Naive B cell (primary cell): ENCODE results near the gene SLC15A5. TPM values are rescaled to one million over a fixed set of nuclear protein-coding genes. Genes with fewer than 3 reads are reported as not detected.

Experiments
- ATAC-seq, 2 donors: fragments of 150-1000 bp; cut with Tn5 transposase; 2 replicates each; pipeline ENCODE4 v1.10.0; 2021; ENCODE audit warnings: low read depth in 2 of 2, mild to moderate bottlenecking in 2 of 2, moderate library complexity in 2 of 2
- DNase-seq: peaks from one replicate; pipeline ENCODE4 v3.0.0; 2022
- H3K27ac Mint-ChIP-seq, 6 donors: one replicate each; pipeline ENCODE4 v1.8.0; 2020 to 2022; ENCODE audit warnings: mild to moderate bottlenecking in 6 of 6, mixed read lengths in 6 of 6, moderate library complexity in 5 of 6, inconsistent platforms in 2 of 6
- H3K27me3 Mint-ChIP-seq, 3 donors: one replicate each; pipeline ENCODE4 v1.8.0; 2021 to 2022; ENCODE audit warnings: mixed read lengths in 3 of 3, mild to moderate bottlenecking in 1 of 3
- H3K36me3 Mint-ChIP-seq, 2 donors: one replicate each; pipeline ENCODE4 v1.8.0; 2020 to 2022; ENCODE audit warnings: mixed read lengths in 2 of 2, inconsistent platforms in 1 of 2, mild to moderate bottlenecking in 1 of 2
- H3K4me1 Mint-ChIP-seq, 3 donors: one replicate each; pipeline ENCODE4 v1.8.0; 2020 to 2022; ENCODE audit warnings: mixed read lengths in 3 of 3, inconsistent platforms in 1 of 3, mild to moderate bottlenecking in 1 of 3, moderate library complexity in 1 of 3
- H3K4me3 Mint-ChIP-seq, 8 donors: one replicate each; pipeline ENCODE4 v1.8.0; 2020 to 2022; ENCODE audit warnings: mild to moderate bottlenecking in 8 of 8, mixed read lengths in 8 of 8, moderate library complexity in 8 of 8, inconsistent platforms in 2 of 8
- H3K9me3 Mint-ChIP-seq, 7 donors: one replicate each; pipeline ENCODE4 v1.8.0; 2020 to 2022; ENCODE audit warnings: mixed read lengths in 7 of 7, mild to moderate bottlenecking in 5 of 7, inconsistent platforms in 2 of 7, moderate library complexity in 1 of 7
- polyA plus RNA-seq, 6 donors: library from polyadenylated mRNA; unstranded; fragments of 300-500 nt; fragmentation: Illumina TruSeq; gene quantifications; one replicate each; pipeline ENCODE4 v1.2.3, GENCODE V29; 2021; ENCODE audit warnings: low read depth in 6 of 6

The SLC15A5 gene
- not detected for polyA plus RNA-seq

- no peaks in the 10 kb centered on the region for H3K27me3 Mint-ChIP-seq
- H3K27ac Mint-ChIP-seq = peak within 1 kb of the TSS in 1 of 6 donors; percentile 39
- DNase-seq = no peak
- no peaks in the 10 kb centered on the region for H3K4me1 Mint-ChIP-seq
- ATAC-seq = no peak
- H3K4me3 Mint-ChIP-seq = no peak within 1 kb of the TSS
- no peaks in the 10 kb centered on the region for H3K36me3 Mint-ChIP-seq
- H3K9me3 Mint-ChIP-seq = peaks cover 0 to 7% (median 4%) of the 10 kb centered on the region in 7 donors
These were observed at the start of gene SLC15A5 for GRCh38 chr12:16277585-16277984. Gene SLC15A5 (minus strand): TSS chr12:16277685. CDS start chr12:16277685, 0 bp downstream.

DNA sequence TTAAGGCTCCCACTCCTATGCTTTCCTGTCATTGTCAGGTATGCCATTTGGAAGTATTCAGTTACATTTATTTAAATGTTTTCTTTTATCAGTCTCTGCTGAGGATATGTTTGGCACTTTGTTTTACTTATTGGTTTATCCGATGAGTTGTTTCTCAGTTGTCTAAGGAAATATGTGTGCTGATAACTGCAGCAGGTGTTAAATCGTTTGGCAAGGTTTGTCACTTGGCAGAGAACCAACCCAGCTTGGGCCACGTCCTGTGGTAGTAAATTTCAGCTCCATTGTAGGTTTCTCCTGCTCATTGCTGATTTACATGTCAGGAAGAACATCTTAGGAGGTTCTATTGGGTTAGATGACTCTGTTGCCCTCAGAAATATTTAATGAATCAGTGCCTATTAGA lies 47.9 kb upstream of the SLC15A5 start:
- no peaks in the 10 kb centered on the region for H3K4me1 Mint-ChIP-seq
- H3K4me3 Mint-ChIP-seq = no peak overlapping the region
- H3K27ac Mint-ChIP-seq = no peak overlapping the region
- no peak for DNase-seq
- no peaks in the 10 kb centered on the region for H3K27me3 Mint-ChIP-seq
- ATAC-seq = no peak
- peaks cover 4 to 35% (median 12%) of the 10 kb centered on the region in 7 donors for H3K9me3 Mint-ChIP-seq
- H3K36me3 Mint-ChIP-seq = no peaks in the 10 kb centered on the region

- no peaks in the 10 kb centered on the region for H3K27me3 Mint-ChIP-seq
- H3K36me3 Mint-ChIP-seq = no peaks in the 10 kb centered on the region
- no peak for DNase-seq
- no peak overlapping the region for H3K27ac Mint-ChIP-seq
- peaks cover 4 to 38% (median 12%) of the 10 kb centered on the region in 7 donors for H3K9me3 Mint-ChIP-seq
- H3K4me3 Mint-ChIP-seq = no peak overlapping the region
- no peak for ATAC-seq
- H3K4me1 Mint-ChIP-seq = no peaks in the 10 kb centered on the region
These were observed 47.3 kb upstream of the SLC15A5 start for GRCh38 chr12:16324772-16325171.

- no peaks in the 10 kb centered on the region for H3K4me1 Mint-ChIP-seq
- no peaks in the 10 kb centered on the region for H3K36me3 Mint-ChIP-seq
- no peaks in the 10 kb centered on the region for H3K27me3 Mint-ChIP-seq
- peaks cover 4 to 38% (median 12%) of the 10 kb centered on the region in 7 donors for H3K9me3 Mint-ChIP-seq
- H3K27ac Mint-ChIP-seq = no peak overlapping the region
- ATAC-seq (no peak), DNase-seq (no peak)
- H3K4me3 Mint-ChIP-seq = no peak overlapping the region
These were observed 46.8 kb upstream of the SLC15A5 start for GRCh38 chr12:16324272-16324671.

DNA sequence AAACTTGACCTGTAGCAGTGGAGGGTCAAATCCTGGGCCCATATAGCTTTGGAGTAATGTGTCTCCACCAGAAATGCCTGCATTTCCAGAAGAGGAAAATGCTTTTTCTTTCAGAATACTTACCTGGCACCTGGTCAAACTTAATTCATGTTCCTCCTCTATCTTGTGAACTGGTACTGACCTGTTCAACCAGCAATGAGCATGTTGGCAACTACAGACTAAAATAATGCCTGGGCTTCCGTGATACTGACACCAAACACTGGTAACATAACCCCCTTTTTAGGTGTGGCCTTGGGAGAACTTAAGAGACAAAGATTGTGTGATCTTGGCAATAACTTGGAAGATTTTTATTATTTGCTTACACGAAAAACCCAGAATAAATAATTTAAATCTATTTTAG lies 46.2 kb upstream of the SLC15A5 start:
- H3K4me1 Mint-ChIP-seq = no peaks in the 10 kb centered on the region
- peaks cover 4 to 36% (median 12%) of the 10 kb centered on the region in 7 donors for H3K9me3 Mint-ChIP-seq
- no peak overlapping the region for H3K4me3 Mint-ChIP-seq
- H3K27me3 Mint-ChIP-seq = no peaks in the 10 kb centered on the region
- H3K27ac Mint-ChIP-seq = no peak overlapping the region
- DNase-seq (no peak), ATAC-seq (no peak)
- H3K36me3 Mint-ChIP-seq = no peaks in the 10 kb centered on the region

DNA sequence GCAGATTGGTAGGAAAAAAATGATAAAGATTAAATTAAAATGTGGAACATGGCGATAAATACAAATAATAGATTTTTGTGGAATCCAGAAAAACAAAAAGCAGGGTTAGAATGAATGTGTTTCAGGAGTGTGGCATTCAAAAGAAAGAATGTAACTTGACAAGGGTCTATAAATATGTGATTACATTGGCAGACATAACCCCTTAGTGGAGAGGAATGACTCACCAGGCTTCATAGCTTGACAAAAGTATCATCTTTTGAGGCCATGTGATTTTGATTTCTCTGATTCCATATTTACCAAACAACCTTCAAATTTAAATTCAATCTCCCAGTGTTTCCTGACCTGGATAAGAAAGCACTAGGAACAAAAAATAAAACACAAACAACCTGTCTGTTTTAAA lies 45.5 kb upstream of the SLC15A5 start:
- Mint-ChIP-seq H3K27me3 (no peaks in the 10 kb centered on the region), H3K9me3 (peaks cover 0 to 30% (median 10%) of the 10 kb centered on the region in 7 donors), H3K27ac (no peak overlapping the region), H3K4me3 (no peak overlapping the region), H3K36me3 (no peaks in the 10 kb centered on the region), H3K4me1 (no peaks in the 10 kb centered on the region)
- DNase-seq (no peak), ATAC-seq (no peak)

DNA sequence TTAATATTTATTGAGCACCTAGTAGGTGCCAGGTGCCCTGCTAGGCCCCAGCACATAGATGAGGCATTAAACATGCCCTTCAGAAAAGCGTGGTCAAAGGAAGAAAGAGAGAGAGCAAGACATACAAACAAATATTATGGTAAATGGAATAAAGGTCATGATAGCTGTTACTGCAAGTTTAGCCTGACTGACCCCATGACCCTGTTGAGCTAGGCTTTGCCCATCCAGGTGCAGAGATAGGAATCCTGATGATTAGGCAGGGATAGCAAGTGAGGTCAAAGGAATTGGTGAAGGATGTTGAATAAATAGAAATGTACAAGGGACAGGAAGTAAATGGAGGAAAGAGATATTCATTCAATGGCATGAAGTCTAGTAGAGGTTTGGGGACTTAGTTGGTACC lies 33.4 kb upstream of the SLC15A5 start:
- no peak for ATAC-seq
- H3K9me3 Mint-ChIP-seq = peaks cover 8 to 27% (median 15%) of the 10 kb centered on the region in 7 donors

DNA sequence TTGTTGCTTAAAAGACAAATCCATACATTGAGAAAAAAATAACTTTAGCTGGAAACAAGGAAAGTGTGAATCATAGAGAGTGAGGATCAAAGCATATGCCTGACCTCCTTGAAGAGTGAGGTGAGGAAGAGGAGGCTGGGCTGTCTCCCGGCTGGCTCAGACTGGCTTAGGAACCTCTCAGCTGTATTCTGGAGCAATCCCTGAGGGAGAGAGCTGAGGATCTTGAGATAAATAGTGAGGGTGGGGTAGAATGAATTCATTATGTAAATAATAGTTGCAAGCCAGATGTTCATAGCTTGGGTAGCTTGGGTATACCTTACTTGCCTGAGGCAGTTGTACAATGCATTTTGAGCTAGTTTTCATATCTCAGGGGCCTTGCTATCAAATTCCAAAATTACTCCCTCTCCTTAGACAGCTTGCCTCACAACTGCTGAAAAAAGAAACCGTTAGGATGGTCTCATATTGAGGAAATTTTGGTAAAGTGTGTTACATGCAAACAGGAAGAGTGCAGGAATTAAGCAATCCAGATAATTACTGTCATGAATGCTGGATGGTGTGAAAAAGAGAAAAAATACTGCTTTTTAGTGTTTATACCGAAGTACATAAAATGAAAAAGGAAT lies 30.5 kb upstream of the SLC15A5 start:
- no peaks in the 10 kb centered on the region for H3K36me3 Mint-ChIP-seq
- no peak for ATAC-seq
- H3K27me3 Mint-ChIP-seq = no peaks in the 10 kb centered on the region
- H3K27ac Mint-ChIP-seq = no peak overlapping the region
- peaks cover 8 to 20% (median 15%) of the 10 kb centered on the region in 7 donors for H3K9me3 Mint-ChIP-seq
- no peak for DNase-seq
- peak overlapping the region in 1 of 8 donors; percentile 70 for H3K4me3 Mint-ChIP-seq
- H3K4me1 Mint-ChIP-seq = no peaks in the 10 kb centered on the region

More for the DNA sequence above, 33.4 kb upstream of the SLC15A5 start:
- no peaks in the 10 kb centered on the region for H3K27me3 Mint-ChIP-seq
- H3K36me3 Mint-ChIP-seq = no peaks in the 10 kb centered on the region
- H3K4me3 Mint-ChIP-seq = no peak overlapping the region
- no peak for DNase-seq
- H3K27ac Mint-ChIP-seq = no peak overlapping the region
- no peaks in the 10 kb centered on the region for H3K4me1 Mint-ChIP-seq

DNA sequence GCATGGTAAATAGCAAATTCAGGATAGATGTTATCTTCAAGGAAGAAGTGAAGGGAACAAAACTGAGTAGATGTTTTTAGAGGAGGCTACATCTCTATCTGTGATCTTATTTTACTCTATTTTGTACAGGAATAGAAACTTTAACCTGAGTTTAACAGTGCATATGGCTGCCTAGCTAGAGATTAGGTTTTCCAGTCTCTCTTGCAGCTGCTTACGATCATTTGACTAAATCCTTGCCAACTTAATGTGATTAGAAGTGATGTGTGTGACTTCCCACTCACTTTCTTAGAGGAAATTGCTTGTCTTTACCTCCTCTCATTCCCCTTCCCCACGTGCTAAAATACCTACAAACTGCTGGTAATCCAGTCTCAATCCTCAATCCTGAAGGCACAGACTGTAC lies 26.5 kb upstream of the SLC15A5 start:
- H3K9me3 Mint-ChIP-seq = peaks cover 0 to 8% (median 5%) of the 10 kb centered on the region in 7 donors
- no peaks in the 10 kb centered on the region for H3K27me3 Mint-ChIP-seq
- H3K27ac Mint-ChIP-seq = no peak overlapping the region
- no peak for DNase-seq
- H3K4me3 Mint-ChIP-seq = no peak overlapping the region
- no peaks in the 10 kb centered on the region for H3K4me1 Mint-ChIP-seq
- H3K36me3 Mint-ChIP-seq = no peaks in the 10 kb centered on the region
- ATAC-seq = no peak

DNA sequence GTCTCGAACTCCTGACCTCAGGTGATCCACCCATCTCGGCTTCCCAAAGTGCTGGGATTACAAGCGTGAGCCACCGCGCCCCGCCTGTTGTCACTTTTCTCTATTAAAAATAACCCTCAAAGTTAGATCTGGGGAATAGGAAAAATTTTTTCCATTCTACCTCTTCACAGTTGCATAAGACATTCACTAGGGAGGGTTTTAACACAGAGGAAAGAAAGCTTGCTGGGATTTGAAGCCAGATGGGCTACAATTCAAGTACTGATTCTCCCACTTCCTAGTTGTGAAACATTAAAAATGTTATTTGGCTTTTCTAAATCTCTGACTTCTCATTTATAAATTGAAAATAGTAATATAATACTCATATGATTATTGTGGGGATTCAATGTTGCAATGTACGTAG lies 23.3 kb upstream of the SLC15A5 start:
- Mint-ChIP-seq H3K36me3 (no peaks in the 10 kb centered on the region), H3K4me1 (no peaks in the 10 kb centered on the region), H3K27ac (no peak overlapping the region), H3K9me3 (peaks cover 0 to 4% (median 0%) of the 10 kb centered on the region in 7 donors), H3K4me3 (no peak overlapping the region), H3K27me3 (no peaks in the 10 kb centered on the region)
- ATAC-seq = no peak
- no peak for DNase-seq

GRCh38 chr12:16300122-16300521 lies 22.6 kb upstream of the SLC15A5 start:
- Mint-ChIP-seq H3K4me3 (no peak overlapping the region), H3K4me1 (no peaks in the 10 kb centered on the region), H3K27ac (no peak overlapping the region), H3K27me3 (no peaks in the 10 kb centered on the region), H3K9me3 (peaks cover 0 to 5% (median 0%) of the 10 kb centered on the region in 7 donors), H3K36me3 (no peaks in the 10 kb centered on the region)
- ATAC-seq (no peak), DNase-seq (no peak)

DNA sequence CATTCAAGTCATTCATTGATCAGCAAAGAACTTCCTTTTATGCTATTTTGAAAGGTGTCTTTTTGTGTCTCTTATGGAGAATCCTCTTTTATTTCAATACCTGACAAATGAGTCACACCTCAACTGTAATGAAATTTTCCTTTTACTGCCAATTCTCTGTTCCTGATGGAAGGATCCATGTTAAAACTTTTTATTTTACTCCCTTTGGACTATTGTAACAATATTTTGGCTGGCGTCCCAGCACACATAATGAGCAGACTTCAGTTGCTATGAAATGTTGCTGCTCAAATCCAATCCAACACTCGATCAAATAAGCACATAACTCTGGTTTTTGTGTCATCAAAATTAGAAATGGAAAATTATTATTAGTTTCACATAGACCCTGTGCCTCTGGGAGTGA lies 21.9 kb upstream of the SLC15A5 start:
- Mint-ChIP-seq H3K4me3 (no peak overlapping the region), H3K27ac (no peak overlapping the region), H3K4me1 (no peaks in the 10 kb centered on the region), H3K27me3 (no peaks in the 10 kb centered on the region), H3K36me3 (no peaks in the 10 kb centered on the region), H3K9me3 (peaks cover 0 to 5% (median 0%) of the 10 kb centered on the region in 7 donors)
- no peak for ATAC-seq
- no peak for DNase-seq

GRCh38 chr12:16297521-16297920 lies 20.0 kb upstream of the SLC15A5 start:
- Mint-ChIP-seq H3K4me1 (no peaks in the 10 kb centered on the region), H3K9me3 (peaks cover 0 to 5% (median 0%) of the 10 kb centered on the region in 7 donors), H3K27me3 (no peaks in the 10 kb centered on the region), H3K4me3 (no peak overlapping the region), H3K27ac (no peak overlapping the region), H3K36me3 (no peaks in the 10 kb centered on the region)
- ATAC-seq = no peak
- no peak for DNase-seq

- Mint-ChIP-seq H3K4me1 (no peaks in the 10 kb centered on the region), H3K9me3 (peaks cover 0 to 10% (median 2%) of the 10 kb centered on the region in 7 donors), H3K4me3 (no peak overlapping the region), H3K27me3 (no peaks in the 10 kb centered on the region), H3K36me3 (no peaks in the 10 kb centered on the region), H3K27ac (no peak overlapping the region)
- no peak for ATAC-seq
- DNase-seq = no peak
These were observed 17.0 kb upstream of the SLC15A5 start for GRCh38 chr12:16294376-16294956.
